Right forelimb (tissue), 1 donor: ENCODE results near the gene PCMT1.

ENCODE experiments used
- DNase-seq: peaks from one replicate; pipeline ENCODE4 v3.0.0-alpha.2; 2018

The PCMT1 gene

GRCh38 chr6:149856256-149856994 lies 106.9 kb downstream of the PCMT1 start:
- DNase-seq, result no peak

GRCh38 chr6:149857541-149857940 lies 108.0 kb downstream of the PCMT1 start:
- DNase-seq, result no peak

- no peak for DNase-seq
These were observed 109.8 kb downstream of the PCMT1 start for GRCh38 chr6:149859368-149859767.

- no peak for DNase-seq
These were observed 110.4 kb downstream of the PCMT1 start for GRCh38 chr6:149859938-149860337.

GRCh38 chr6:149860513-149860833 lies 110.9 kb downstream of the PCMT1 start:
- no peak for DNase-seq
